Gastrocnemius medialis (tissue), 4 donors: ENCODE results near the gene PRC1.

Experiments
- CTCF ChIP-seq, 5 experiments: fragments of 450-650 bp in 3 of 5; fragments of 200-600 bp in 2 of 5; sonication (generic) in 2 of 5; IDR thresholded peaks in 4 of 5; conservative IDR thresholded peaks in 1 of 5; 1 replicate in 4 of 5; 2 replicates in 1 of 5; pipeline ENCODE4 v1.5.1; 2016 to 2019; ENCODE audit warnings: antibody characterized with exemption in 5 of 5, mild to moderate bottlenecking in 3 of 5, moderate library complexity in 3 of 5
- POLR2A ChIP-seq, 2 donors: fragments of 450-650 bp; IDR thresholded peaks; one replicate each; pipeline ENCODE4 v1.6.1; 2017; ENCODE audit warnings: antibody characterized with exemption in 2 of 2, mild to moderate bottlenecking in 2 of 2, moderate library complexity in 2 of 2

GRCh38 chr15:90988296-90988695 lies 6.0 kb downstream of the PRC1 start:
- TF ChIP-seq CTCF (IDR thresholded peaks at IDR 0.05 in 4 of 5, conservative IDR thresholded peaks at IDR 0.05 in 1 of 5) (no peak), POLR2A (IDR thresholded peaks at IDR 0.05) (no peak)
